RWPE1 (cell line): ENCODE measurements around the gene LRRC3B.

Experiments used
- CTCF ChIA-PET: fragments of 350-600 bp; sonication (Branson Sonifier 250); formaldehyde crosslinking; extraction: SDS; loops from one replicate; lab custom pipeline; 2021; lab: Yijun Ruan, JAX
- POLR2A ChIA-PET: fragments of 400-600 bp; formaldehyde crosslinking; extraction: SDS; loops from one replicate; lab custom pipeline; 2020; ENCODE audit warnings: antibody characterized with exemption; ENCODE audit not compliant: low non-redundant PET; lab: Yijun Ruan, JAX
- DNase-seq: peaks from one replicate; pipeline ENCODE4 v3.0.0; 2012; ENCODE audit warnings: low spot score
- H3K27ac ChIP-seq: fragments of 450-650 bp; 2 replicates; pipeline ENCODE4 v1.5.1; 2017
- TF ChIP-seq, protein P1 (sequence below): fragments of 450-650 bp; conservative IDR thresholded peaks from 2 replicates; pipeline ENCODE4 v1.5.1; 2017; ENCODE audit warnings: low read depth, mild to moderate bottlenecking

The LRRC3B gene

DNA sequence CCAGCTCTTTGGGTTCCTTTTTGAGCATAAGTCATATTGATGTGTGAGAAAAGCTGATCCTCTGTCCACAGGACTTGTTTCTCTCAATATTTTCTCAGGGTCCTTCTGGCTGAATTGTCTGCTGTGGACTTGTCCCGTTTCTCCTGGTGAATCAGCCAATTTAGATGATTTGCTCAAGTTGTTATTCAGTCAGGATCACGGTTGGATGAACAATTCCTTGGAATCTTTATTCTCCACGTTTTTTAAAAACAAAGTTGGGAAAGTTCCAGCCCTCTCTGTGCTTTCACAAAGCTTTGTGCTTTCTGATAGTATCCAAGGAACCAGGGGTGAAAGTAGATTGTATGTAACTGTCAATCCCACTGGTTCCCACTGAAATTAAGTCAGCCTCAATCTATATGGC, 61.3 kb downstream of the LRRC3B start:
- TF ChIP-seq, protein P1, sequence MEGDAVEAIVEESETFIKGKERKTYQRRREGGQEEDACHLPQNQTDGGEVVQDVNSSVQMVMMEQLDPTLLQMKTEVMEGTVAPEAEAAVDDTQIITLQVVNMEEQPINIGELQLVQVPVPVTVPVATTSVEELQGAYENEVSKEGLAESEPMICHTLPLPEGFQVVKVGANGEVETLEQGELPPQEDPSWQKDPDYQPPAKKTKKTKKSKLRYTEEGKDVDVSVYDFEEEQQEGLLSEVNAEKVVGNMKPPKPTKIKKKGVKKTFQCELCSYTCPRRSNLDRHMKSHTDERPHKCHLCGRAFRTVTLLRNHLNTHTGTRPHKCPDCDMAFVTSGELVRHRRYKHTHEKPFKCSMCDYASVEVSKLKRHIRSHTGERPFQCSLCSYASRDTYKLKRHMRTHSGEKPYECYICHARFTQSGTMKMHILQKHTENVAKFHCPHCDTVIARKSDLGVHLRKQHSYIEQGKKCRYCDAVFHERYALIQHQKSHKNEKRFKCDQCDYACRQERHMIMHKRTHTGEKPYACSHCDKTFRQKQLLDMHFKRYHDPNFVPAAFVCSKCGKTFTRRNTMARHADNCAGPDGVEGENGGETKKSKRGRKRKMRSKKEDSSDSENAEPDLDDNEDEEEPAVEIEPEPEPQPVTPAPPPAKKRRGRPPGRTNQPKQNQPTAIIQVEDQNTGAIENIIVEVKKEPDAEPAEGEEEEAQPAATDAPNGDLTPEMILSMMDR, result no peak
- H3K27ac ChIP-seq, result no peak overlapping the region
- CTCF ChIA-PET, result no interaction called here
- no peak for DNase-seq
- POLR2A ChIA-PET, result no interaction called here

DNA sequence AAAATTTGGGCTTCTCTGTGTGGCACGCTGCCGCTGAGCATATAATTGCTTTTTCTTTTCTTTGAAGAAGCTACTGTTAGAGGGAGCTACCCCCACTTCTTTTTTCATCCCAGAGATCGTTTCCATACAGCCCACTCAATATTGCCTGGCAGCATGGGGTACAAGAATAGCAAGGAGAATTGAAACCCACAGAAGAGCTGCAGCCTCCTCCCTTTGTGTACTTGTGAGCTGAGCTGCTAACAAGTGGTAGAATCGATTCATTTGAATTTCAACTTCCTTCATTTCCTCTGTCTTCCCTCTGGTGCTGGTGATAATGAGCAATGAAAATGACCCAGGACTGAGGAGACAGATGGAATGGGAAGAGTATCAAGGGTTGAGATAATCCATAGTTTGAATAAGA, 64.9 kb downstream of the LRRC3B start:
- ChIA-PET POLR2A (no interaction called here), CTCF (no interaction called here)
- no peak overlapping the region for H3K27ac ChIP-seq
- no peak for DNase-seq
- TF ChIP-seq, protein P1, result no peak

DNA sequence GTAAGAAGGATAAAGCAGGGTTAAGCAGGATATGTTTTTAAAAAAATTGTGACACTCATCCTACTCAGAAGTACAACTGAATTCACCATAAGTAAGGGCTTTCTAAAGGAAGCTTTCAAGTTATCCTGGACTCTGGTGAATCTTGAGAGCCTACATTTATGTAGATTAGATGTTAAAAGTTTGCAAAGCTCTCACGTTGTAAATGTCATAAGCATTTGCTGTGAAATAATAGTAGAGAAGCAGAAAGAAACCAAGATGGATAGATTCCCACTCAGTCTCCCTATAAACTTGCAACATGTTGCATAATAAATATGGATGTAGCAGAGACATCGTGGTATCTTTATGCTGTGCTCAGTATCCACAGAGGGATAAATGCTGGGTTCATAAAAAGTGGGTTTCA, 77.0 kb downstream of the LRRC3B start:
- TF ChIP-seq, protein P1, result no peak
- no peak overlapping the region for H3K27ac ChIP-seq
- ChIA-PET CTCF (no interaction called here), POLR2A (no interaction called here)
- DNase-seq, result no peak

DNA sequence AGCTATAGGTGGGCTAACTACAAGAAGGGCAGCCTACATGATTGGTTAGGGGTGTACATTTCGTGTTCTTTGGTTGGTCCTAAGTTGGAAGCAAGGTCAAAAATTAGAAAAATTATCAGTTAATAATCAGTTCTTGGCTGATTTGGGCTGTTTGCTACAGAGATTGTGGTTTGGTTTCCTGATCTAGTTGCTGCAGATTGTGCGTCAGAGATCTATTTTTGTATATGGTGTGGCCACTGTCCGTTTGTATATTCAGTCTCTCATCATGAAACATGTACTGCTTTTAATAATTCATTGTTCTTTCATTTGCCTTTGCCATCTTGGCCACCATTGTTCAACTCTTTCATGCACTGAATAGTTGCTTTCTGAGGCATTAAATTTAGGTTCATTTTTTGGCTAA, 80.9 kb downstream of the LRRC3B start:
- DNase-seq, result no peak
- ChIA-PET CTCF (no interaction called here), POLR2A (no interaction called here)
- TF ChIP-seq, protein P1, result no peak
- H3K27ac ChIP-seq, result no peak overlapping the region

DNA sequence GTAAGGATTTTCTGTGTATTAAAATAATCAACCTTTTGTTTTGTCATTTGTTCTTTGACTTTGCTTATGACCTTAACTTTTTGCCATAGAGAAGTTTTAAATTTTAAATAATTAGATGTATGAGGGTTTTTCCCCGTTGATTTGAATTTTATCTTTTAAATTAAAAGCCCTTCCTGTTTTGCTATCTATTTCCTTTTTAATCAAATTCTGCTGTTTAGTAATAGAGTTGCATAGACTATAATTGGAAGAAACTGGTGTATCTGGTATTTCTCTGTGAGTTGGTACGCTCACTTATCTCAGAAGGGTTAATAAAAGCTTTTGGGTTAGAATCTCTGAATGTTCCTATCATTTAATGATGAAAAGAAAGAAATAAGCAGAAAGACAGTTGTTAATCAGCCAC, 82.2 kb downstream of the LRRC3B start:
- ChIA-PET POLR2A (no interaction called here), CTCF (interaction anchor here (0.6 kb wide), 1 partner anchor 343 kb away, joined by 3 read pairs; no protein-coding TSS in a partner anchor)
- no peak for DNase-seq
- no peak overlapping the region for H3K27ac ChIP-seq
- TF ChIP-seq, protein P1, result no peak

DNA sequence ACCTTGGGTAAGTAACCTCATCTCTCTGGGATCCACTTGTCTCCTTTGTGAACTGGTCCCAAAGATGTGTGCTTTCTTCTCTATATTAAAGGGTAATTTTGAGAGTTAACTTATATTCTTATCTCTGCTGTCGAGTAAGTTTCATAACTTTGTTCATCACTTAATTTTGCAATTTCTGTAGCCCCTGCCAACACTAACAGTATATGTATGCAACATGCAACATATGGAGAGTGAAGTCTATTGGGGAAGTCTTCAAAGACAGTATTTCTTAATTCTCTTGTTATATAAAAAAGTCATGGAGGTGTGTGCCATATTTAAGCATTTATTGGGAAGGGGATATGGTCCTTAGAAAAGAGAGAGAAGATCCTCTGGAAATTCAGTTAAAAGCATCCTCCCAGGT, 85.9 kb downstream of the LRRC3B start:
- no peak overlapping the region for H3K27ac ChIP-seq
- no peak for DNase-seq
- POLR2A ChIA-PET, result no interaction called here
- TF ChIP-seq, protein P1, result no peak
- CTCF ChIA-PET, result no interaction called here
